Spleen (tissue), 7 donors: ENCODE measurements around the gene MVB12A.

Experiments used
- CTCF ChIP-seq, 11 experiments: fragments of 200-600 bp in 7 of 11; fragments of 450-650 bp in 4 of 11; sonication (generic) in 4 of 11; IDR thresholded peaks in 8 of 11; conservative IDR thresholded peaks in 3 of 11; 1 replicate in 7 of 11; 2 replicates in 4 of 11; pipeline versions ENCODE4 v1.4.0 to v1.8.0; 2016 to 2021; ENCODE audit warnings: antibody characterized with exemption in 11 of 11, inconsistent platforms in 4 of 11, mild to moderate bottlenecking in 1 of 11
- POLR2A ChIP-seq, 3 donors: fragments of 450-650 bp; IDR thresholded peaks; one replicate each; pipeline ENCODE4 v1.5.1; 2017; ENCODE audit warnings: antibody characterized with exemption in 3 of 3, mild to moderate bottlenecking in 1 of 3
- POLR2AphosphoS5 ChIP-seq, 3 donors: sonication (generic); formaldehyde crosslinking; IDR thresholded peaks; one replicate each; pipeline ENCODE4 v1.5.1; 2017; ENCODE audit warnings: antibody characterized with exemption in 3 of 3
- donor health status: DM: no; HTN: no; CAD: no; lungs with moderate emphysema.
- donor health status: DM: no; HTN: no; CAD: no.
- donor health status: DM: no; HTN: no; CAD: no.

GRCh38 chr19:17415121-17415520, 4.7 kb upstream of the MVB12A start:
- TF ChIP-seq CTCF (IDR thresholded peaks at IDR 0.05 in 8 of 11, conservative IDR thresholded peaks at IDR 0.05 in 3 of 11) (no peak), POLR2A (IDR thresholded peaks at IDR 0.05) (no peak), POLR2AphosphoS5 (IDR thresholded peaks at IDR 0.05) (no peak)
